ENCODE data around the gene SARNP.
A peak's percentile ranks its signal among the peaks of the same experiment; 100 is the strongest.

SARNP gene

GRCh38 chr12:55721601-55722213 lies 95.8 kb downstream of the SARNP start:
- no peak for DNase-seq

GRCh38 chr12:55720894-55721444 lies 96.6 kb downstream of the SARNP start:
- DNase-seq: peak; percentile 83

- peak; percentile 84 for DNase-seq
Observed at GRCh38 chr12:55720071-55720564, 97.4 kb downstream of the SARNP start, which contains the start of gene RDH5. Gene RDH5 (plus strand): TSS chr12:55720393. CDS start chr12:55721185, 792 bp downstream.

- DNase-seq: no peak
Observed at GRCh38 chr12:55719371-55719770, 98.2 kb downstream of the SARNP start.

GRCh38 chr12:55718624-55719275 lies 98.8 kb downstream of the SARNP start:
- no peak for DNase-seq

GRCh38 chr12:55718015-55718414 lies 99.5 kb downstream of the SARNP start:
- peak; percentile 50 for DNase-seq

- peak; percentile 82 for DNase-seq
Observed at GRCh38 chr12:55717011-55718007, 100.2 kb downstream of the SARNP start.

- DNase-seq: no peak
Observed at GRCh38 chr12:55716582-55716957, 101.0 kb downstream of the SARNP start.

- DNase-seq: peak; percentile 80
Observed at GRCh38 chr12:55715833-55716581, 101.5 kb downstream of the SARNP start, which contains the start of gene BLOC1S1. Gene BLOC1S1 (plus strand): TSS chr12:55716046. CDS start chr12:55716052, 6 bp downstream.

GRCh38 chr12:55715169-55715764 lies 102.3 kb downstream of the SARNP start:
- DNase-seq: no peak

GRCh38 chr12:55713721-55714120 lies 103.8 kb downstream of the SARNP start:
- DNase-seq: peak; percentile 77

GRCh38 chr12:55712700-55713415 lies 104.7 kb downstream of the SARNP start:
- no peak for DNase-seq

GRCh38 chr12:55711786-55712553 lies 105.6 kb downstream of the SARNP start:
- DNase-seq: no peak

- DNase-seq: no peak
Observed at GRCh38 chr12:55708695-55709233, 108.8 kb downstream of the SARNP start.

- DNase-seq: peak; percentile 8
Observed at GRCh38 chr12:55707841-55708694, 109.5 kb downstream of the SARNP start, which contains the start of gene ITGA7. Gene ITGA7 (minus strand): TSS chr12:55707904. CDS start chr12:55707682, 222 bp downstream.

Measured in kidney glomerular epithelial cell (primary cell).